Lung (tissue), 12 donors: ENCODE results near the gene NDC1. TPM values are rescaled to one million over a fixed set of nuclear protein-coding genes. Genes with fewer than 3 reads are reported as not detected.

Source experiments
- ATAC-seq: fragments of 200-7000 bp; cut with Tn5 transposase; one replicate; pipeline ENCODE4 v1.9.1; 2020; ENCODE audit warnings: moderate number of reproducible peaks; ENCODE audit not compliant: insufficient read depth, low FRiP score
- DNase-seq, 3 donors: peaks; one replicate each; pipeline ENCODE4 v3.0.0-alpha.2; 2013 to 2017
- H3K27ac ChIP-seq, 2 donors: one replicate each; pipeline ENCODE4 v1.5.1; 2013; ENCODE audit warnings: mild to moderate bottlenecking in 2 of 2, moderate library complexity in 2 of 2, control low read depth in 1 of 2, inconsistent platforms in 1 of 2, low read depth in 1 of 2, low read length in 1 of 2
- H3K27me3 ChIP-seq, 3 donors: one replicate each; pipeline ENCODE4 v1.5.1; 2013; ENCODE audit warnings: low read length in 2 of 3; ENCODE audit not compliant: control insufficient read depth in 3 of 3, insufficient read depth in 3 of 3
- H3K36me3 ChIP-seq, 4 donors: one replicate each; pipeline ENCODE4 v1.5.1; 2013; ENCODE audit warnings: low read length in 4 of 4, mild to moderate bottlenecking in 1 of 4, moderate library complexity in 1 of 4; ENCODE audit not compliant: control insufficient read depth in 4 of 4, insufficient read depth in 4 of 4
- H3K4me1 ChIP-seq, 5 donors: one replicate each; pipeline ENCODE4 v1.5.1; 2013; ENCODE audit warnings: low read length in 5 of 5, mild to moderate bottlenecking in 2 of 5, moderate library complexity in 1 of 5; ENCODE audit not compliant: control insufficient read depth in 5 of 5, insufficient read depth in 5 of 5
- H3K4me3 ChIP-seq: one replicate; pipeline ENCODE4 v1.5.1; 2013; ENCODE audit warnings: mild to moderate bottlenecking, control low read depth, moderate library complexity
- H3K9ac ChIP-seq, 2 donors: one replicate each; pipeline ENCODE4 v1.5.1; 2013; ENCODE audit warnings: low read length in 2 of 2, control low read depth in 1 of 2; ENCODE audit not compliant: insufficient read depth in 1 of 2
- H3K9me3 ChIP-seq, 4 donors: one replicate each; pipeline ENCODE4 v1.5.1; 2013; ENCODE audit warnings: low read length in 3 of 4, mild to moderate bottlenecking in 1 of 4, moderate library complexity in 1 of 4; ENCODE audit not compliant: control insufficient read depth in 4 of 4, insufficient read depth in 3 of 4
- CTCF ChIP-seq: IDR thresholded peaks from 2 replicates; pipeline ENCODE4 v1.5.1; 2012; ENCODE audit warnings: mild to moderate bottlenecking; ENCODE audit errors: control extremely low read depth, extremely low read depth
- WGBS, 2 donors: extraction: QIAGEN DNeasy Blood & Tissue Kit; methylation state at CpG; one replicate each; pipeline ENCODE4 v1.1.7; 2013; 5-methylcytosine and 5-hydroxymethylcytosine counted together
- polyA plus RNA-seq, 2 donors: library from polyadenylated mRNA; stranded (reverse); fragments of 200-250 nt; gene quantifications; one replicate each; pipeline ENCODE4 v1.2.1, GENCODE V29; 2013
- total RNA-seq, 2 donors: library from RNA; depleted of rRNA in 1 of 2; stranded (reverse); fragments of >200 nt in 1 of 2; gene quantifications; one replicate each; pipeline ENCODE4 v1.2.1, GENCODE V29; 2014 to 2021
- donor health status: control.
- donor health status: control.
- donor health status: Bipolar disorder and iron deficiency.
- donor health status: healthy.
- donor health status: DM: yes; HTN: yes; CAD: no.

Gene NDC1
- total and polyA plus RNA-seq, 4 donors, result 3.9 to 16.7 (median 7.6) TPM

GRCh38 chr1:53754484-53755312 lies 83.4 kb downstream of the NDC1 start:
- H3K27ac ChIP-seq, result no peak overlapping the region
- peaks cover 0 to 3% (median 0%) of the 10 kb centered on the region in 3 donors for H3K27me3 ChIP-seq
- ATAC-seq (no peak), DNase-seq (peak; percentile 37 to 61 (median 60))
- no peak overlapping the region for H3K4me3 ChIP-seq
- WGBS, 2 donors, result 55 to 57% methylated on average over 6 of the region's 6 CpGs
- H3K36me3 ChIP-seq, result no peaks in the 10 kb centered on the region
- no peak overlapping the region for H3K9ac ChIP-seq
- peaks cover 0 to 2% (median 0%) of the 10 kb centered on the region in 4 donors for H3K9me3 ChIP-seq
- no peaks in the 10 kb centered on the region for H3K4me1 ChIP-seq
- TF ChIP-seq CTCF, result peak; percentile 20

DNA sequence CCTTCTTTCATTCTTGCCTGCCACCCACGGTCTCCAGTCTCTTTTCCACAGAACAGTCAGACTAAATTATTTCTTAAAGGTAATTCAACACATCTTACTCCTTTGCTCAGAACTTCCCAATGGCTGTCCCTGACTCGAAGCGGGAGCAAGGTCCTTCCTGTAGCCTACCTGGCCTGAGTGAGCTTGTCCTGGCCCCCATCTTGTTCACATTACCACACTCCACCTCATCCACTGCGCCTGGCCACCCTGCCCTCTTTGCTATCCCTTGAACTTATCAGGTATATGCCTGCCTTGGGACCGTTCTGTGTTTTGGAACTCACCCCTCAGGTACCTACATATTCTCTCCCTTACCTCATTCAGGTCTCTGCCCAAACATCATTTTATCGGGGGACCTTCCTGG lies 85.8 kb downstream of the NDC1 start:
- ATAC-seq (no peak), DNase-seq (no peak)
- Histone ChIP-seq H3K36me3 (no peaks in the 10 kb centered on the region), H3K4me1 (no peaks in the 10 kb centered on the region), H3K9ac (no peak overlapping the region), H3K9me3 (peaks cover 0 to 2% (median 0%) of the 10 kb centered on the region in 4 donors), H3K27me3 (peaks cover 0 to 8% (median 0%) of the 10 kb centered on the region in 3 donors), H3K27ac (no peak overlapping the region), H3K4me3 (no peak overlapping the region)
- 88 to 95% methylated on average over 6 of the region's 6 CpGs for WGBS, 2 donors
- TF ChIP-seq CTCF, result no peak

DNA sequence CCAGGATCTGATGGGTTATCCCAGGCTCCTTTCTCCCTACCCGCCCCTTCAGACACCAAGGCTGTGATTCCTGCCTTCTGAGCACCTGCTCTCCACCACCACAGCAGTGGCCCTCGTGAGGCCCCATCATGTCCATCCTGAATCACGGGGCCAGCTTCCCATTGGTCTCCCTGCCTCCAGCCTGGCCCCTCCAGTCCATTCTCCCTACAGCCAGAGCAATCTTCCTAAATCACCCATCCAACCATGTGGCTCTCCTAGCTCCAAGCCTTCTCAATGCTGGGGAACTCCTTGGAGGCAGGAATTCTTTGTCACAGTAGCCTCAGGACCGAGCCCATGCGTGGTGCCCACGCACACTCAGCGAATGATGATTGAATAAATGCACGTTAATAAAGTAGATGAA lies 90.3 kb downstream of the NDC1 start:
- TF ChIP-seq CTCF, result no peak
- no peaks in the 10 kb centered on the region for H3K4me1 ChIP-seq
- no peak for ATAC-seq
- no peak overlapping the region for H3K9ac ChIP-seq
- peaks cover 0 to 4% (median 0%) of the 10 kb centered on the region in 4 donors for H3K9me3 ChIP-seq
- H3K4me3 ChIP-seq, result no peak overlapping the region
- no peak overlapping the region for H3K27ac ChIP-seq
- WGBS, 2 donors, result 88 to 91% methylated on average over 8 of the region's 8 CpGs
- no peak for DNase-seq
- no peaks in the 10 kb centered on the region for H3K36me3 ChIP-seq
- peaks cover 3 to 17% (median 4%) of the 10 kb centered on the region in 3 donors for H3K27me3 ChIP-seq
